SH-SY5Y (cell line): ENCODE results near the gene CDK7.
A peak's percentile ranks its signal among the peaks of the same experiment; 100 is the strongest.

Experiments
- GATA2 ChIP-seq: IDR thresholded peaks from 2 replicates; pipeline ENCODE4 v1.6.1; 2011; ENCODE audit warnings: mild to moderate bottlenecking, low read depth, low read length
- GATA3 ChIP-seq: IDR thresholded peaks from 2 replicates; pipeline ENCODE4 v1.6.1; 2011; ENCODE audit warnings: low read depth, mild to moderate bottlenecking, low read length, moderate library complexity

CDK7 gene

GRCh38 chr5:69270840-69271239 lies 36.2 kb downstream of the CDK7 start:
- TF ChIP-seq GATA3 (no peak), GATA2 (no peak)

GRCh38 chr5:69271376-69271775 lies 36.7 kb downstream of the CDK7 start:
- no peak for TF ChIP-seq GATA3

- TF ChIP-seq GATA3 (no peak), GATA2 (no peak)
Measured at GRCh38 chr5:69275563-69275962, 40.9 kb downstream of the CDK7 start.

- TF ChIP-seq GATA3 (no peak), GATA2 (no peak)
Measured at GRCh38 chr5:69276422-69277174, 41.9 kb downstream of the CDK7 start.

GRCh38 chr5:69279517-69279916 lies 44.8 kb downstream of the CDK7 start:
- TF ChIP-seq GATA3 = no peak
- TF ChIP-seq GATA2 = no peak

GRCh38 chr5:69281114-69281513 lies 46.4 kb downstream of the CDK7 start:
- TF ChIP-seq GATA2 = no peak
- TF ChIP-seq GATA3 = no peak

GRCh38 chr5:69284203-69284602 lies 49.5 kb downstream of the CDK7 start:
- TF ChIP-seq GATA3 (no peak), GATA2 (no peak)

- TF ChIP-seq GATA3 (no peak), GATA2 (no peak)
Measured at GRCh38 chr5:69285448-69286116, 50.9 kb downstream of the CDK7 start.

- TF ChIP-seq GATA3 (no peak), GATA2 (no peak)
Measured at GRCh38 chr5:69288069-69288468, 53.4 kb downstream of the CDK7 start.

GRCh38 chr5:69288688-69289087 lies 54.0 kb downstream of the CDK7 start:
- TF ChIP-seq GATA3 = no peak
- no peak for TF ChIP-seq GATA2

- TF ChIP-seq GATA3 (peak; percentile 54), GATA2 (peak; percentile 55)
Measured at GRCh38 chr5:69292306-69292705, 57.6 kb downstream of the CDK7 start.

- TF ChIP-seq GATA3 (peak; percentile 34; the same call in 1 of the 2 replicates), GATA2 (no peak)
Measured at GRCh38 chr5:69293882-69294281, 59.2 kb downstream of the CDK7 start.

GRCh38 chr5:69295088-69295754 lies 60.5 kb downstream of the CDK7 start:
- TF ChIP-seq GATA2 (no peak), GATA3 (no peak)

- no peak for TF ChIP-seq GATA3
- TF ChIP-seq GATA2 = no peak
Measured at GRCh38 chr5:69299625-69300024, 64.9 kb downstream of the CDK7 start.
